ENCODE data around the gene PTPDC1. TPM values are rescaled to one million over a fixed set of nuclear protein-coding genes. Genes with fewer than 3 reads are reported as not detected.

PTPDC1 gene
- 1 to 10 TPM; 2.8 to 3.9 (median 3.4) TPM for total RNA-seq
- 6.7 TPM for total RNA-seq (2013)

GRCh38 chr9:94084314-94084713 lies at the start of gene PTPDC1:
Gene PTPDC1, plus strand, starts transcription at chr9:94084464. Its CDS starts 67 bp downstream, at chr9:94084531.
- no peak within 1 kb of the TSS for H3K27ac ChIP-seq (ENCODE audit: low read length)
- no peak within 1 kb of the TSS for H3K27ac Mint-ChIP-seq

DNA sequence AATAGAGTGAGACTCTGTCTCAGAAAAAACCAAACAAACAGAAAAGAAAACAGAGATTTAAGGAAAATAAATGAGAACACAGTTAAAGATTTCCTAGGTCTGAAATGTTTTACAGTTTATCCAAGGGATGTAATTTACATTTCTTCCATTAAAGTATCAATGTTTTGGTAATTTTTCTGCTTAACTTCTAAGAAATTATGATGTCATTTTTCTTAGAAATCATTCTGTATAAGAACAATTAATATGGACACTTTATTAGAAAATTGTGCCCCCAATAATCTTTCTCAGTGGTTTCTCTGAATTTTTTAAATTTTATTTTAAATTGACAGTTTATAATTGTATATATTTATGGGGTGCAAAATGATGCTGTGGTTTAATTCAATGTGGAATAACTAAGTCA lies 49.8 kb upstream of the PTPDC1 start:
- no peak for TF ChIP-seq CTCF (IDR thresholded peaks at IDR 0.05)
- Mint-ChIP-seq H3K4me3 (no peak overlapping the region), H3K27ac (no peak overlapping the region), H3K4me1 (peaks cover 8 to 23% of the 10 kb centered on the region in 2 donors), H3K9me3 (no peaks in the 10 kb centered on the region), H3K36me3 (no peaks in the 10 kb centered on the region), H3K27me3 (ENCODE audit: low read depth in 2 of 2) (peaks cover 0 to 3% of the 10 kb centered on the region in 2 donors)
- Histone ChIP-seq H3K27ac (ENCODE audit: low read length) (no peak overlapping the region), H3K4me1 (ENCODE audit: control insufficient read depth, insufficient read depth, low read length) (peaks cover 9% of the 10 kb centered on the region), H3K9me3 (ENCODE audit: control insufficient read depth, insufficient read depth, low read length) (no peaks in the 10 kb centered on the region), H3K27me3 (ENCODE audit: control insufficient read depth, insufficient read depth, low read length) (no peaks in the 10 kb centered on the region), H3K4me3 (ENCODE audit: low read length) (no peak overlapping the region), H3K36me3 (ENCODE audit: control insufficient read depth, insufficient read depth, low read length) (no peaks in the 10 kb centered on the region)
- intact Hi-C loops (cut with micrococcal nuclease): loop anchor here (10.0 kb wide), 1 partner anchor 840 kb away; no protein-coding TSS in a partner anchor
- ATAC-seq (no peak), DNase-seq (no peak)

More at GRCh38 chr9:94084314-94084713, at the start of gene PTPDC1:
- no peak for TF ChIP-seq CTCF (IDR thresholded peaks at IDR 0.05)
- Histone ChIP-seq H3K9me3 (ENCODE audit: control insufficient read depth, insufficient read depth, low read length) (no peaks in the 10 kb centered on the region), H3K27me3 (ENCODE audit: control insufficient read depth, insufficient read depth, low read length) (no peaks in the 10 kb centered on the region), H3K36me3 (ENCODE audit: control insufficient read depth, insufficient read depth, low read length) (no peaks in the 10 kb centered on the region), H3K4me1 (ENCODE audit: control insufficient read depth, insufficient read depth, low read length) (no peaks in the 10 kb centered on the region), H3K4me3 (ENCODE audit: low read length) (no peak within 1 kb of the TSS)
- Mint-ChIP-seq H3K36me3 (no peaks in the 10 kb centered on the region), H3K4me3 (no peak within 1 kb of the TSS), H3K4me1 (no peaks in the 10 kb centered on the region), H3K27me3 (ENCODE audit: low read depth in 2 of 2) (no peaks in the 10 kb centered on the region), H3K9me3 (no peaks in the 10 kb centered on the region)
- ATAC-seq (no peak), DNase-seq (no peak)
- 95% methylated on average over 14 of the region's 14 CpGs for whole genome bisulfite sequencing (ENCODE audit: insufficient coverage)
- intact Hi-C loops (cut with micrococcal nuclease): no loop called here

- ATAC-seq (no peak), DNase-seq (no peak)
- no peaks in the 10 kb centered on the region for H3K36me3 ChIP-seq (ENCODE audit: control insufficient read depth, insufficient read depth, low read length)
- no peak overlapping the region for H3K27ac ChIP-seq (ENCODE audit: low read length)
- Mint-ChIP-seq H3K4me1 (no peaks in the 10 kb centered on the region), H3K27ac (no peak overlapping the region), H3K36me3 (no peaks in the 10 kb centered on the region), H3K4me3 (no peak overlapping the region), H3K27me3 (ENCODE audit: low read depth in 2 of 2) (peaks cover 0 to 3% of the 10 kb centered on the region in 2 donors), H3K9me3 (no peaks in the 10 kb centered on the region)
- TF ChIP-seq CTCF (IDR thresholded peaks at IDR 0.05): no peak
- intact Hi-C loops (cut with micrococcal nuclease): loop anchor here (10.0 kb wide), 1 partner anchor 835 kb away; no protein-coding TSS in a partner anchor
- no peaks in the 10 kb centered on the region for H3K27me3 ChIP-seq (ENCODE audit: control insufficient read depth, insufficient read depth, low read length)
- no peaks in the 10 kb centered on the region for H3K4me1 ChIP-seq (ENCODE audit: control insufficient read depth, insufficient read depth, low read length)
- H3K9me3 ChIP-seq (ENCODE audit: control insufficient read depth, insufficient read depth, low read length): no peaks in the 10 kb centered on the region
- H3K4me3 ChIP-seq (ENCODE audit: low read length): no peak overlapping the region
Observed at GRCh38 chr9:94039786-94040185, 44.5 kb upstream of the PTPDC1 start.

All from natural killer cell (primary cell).